ENCODE data around the gene XYLT1.

GRCh38 chr16:17340804-17341203 is 130.0 kb downstream of the XYLT1 start:
- TF ChIP-seq, protein P1, sequence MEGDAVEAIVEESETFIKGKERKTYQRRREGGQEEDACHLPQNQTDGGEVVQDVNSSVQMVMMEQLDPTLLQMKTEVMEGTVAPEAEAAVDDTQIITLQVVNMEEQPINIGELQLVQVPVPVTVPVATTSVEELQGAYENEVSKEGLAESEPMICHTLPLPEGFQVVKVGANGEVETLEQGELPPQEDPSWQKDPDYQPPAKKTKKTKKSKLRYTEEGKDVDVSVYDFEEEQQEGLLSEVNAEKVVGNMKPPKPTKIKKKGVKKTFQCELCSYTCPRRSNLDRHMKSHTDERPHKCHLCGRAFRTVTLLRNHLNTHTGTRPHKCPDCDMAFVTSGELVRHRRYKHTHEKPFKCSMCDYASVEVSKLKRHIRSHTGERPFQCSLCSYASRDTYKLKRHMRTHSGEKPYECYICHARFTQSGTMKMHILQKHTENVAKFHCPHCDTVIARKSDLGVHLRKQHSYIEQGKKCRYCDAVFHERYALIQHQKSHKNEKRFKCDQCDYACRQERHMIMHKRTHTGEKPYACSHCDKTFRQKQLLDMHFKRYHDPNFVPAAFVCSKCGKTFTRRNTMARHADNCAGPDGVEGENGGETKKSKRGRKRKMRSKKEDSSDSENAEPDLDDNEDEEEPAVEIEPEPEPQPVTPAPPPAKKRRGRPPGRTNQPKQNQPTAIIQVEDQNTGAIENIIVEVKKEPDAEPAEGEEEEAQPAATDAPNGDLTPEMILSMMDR (IDR thresholded peaks at IDR 0.05 in 2 of 3, conservative IDR thresholded peaks at IDR 0.05 in 1 of 3; ENCODE audit: insufficient read depth in 2 of 3, low read depth in 1 of 3, low read length in 3 of 3) = no peak
- TF ChIP-seq ARID4B (CRISPR knock-in tag; IDR thresholded peaks at IDR 0.05) (no peak), KDM1A (IDR thresholded peaks at IDR 0.05) (no peak), ZNF274 (IDR thresholded peaks at IDR 0.05; ENCODE audit: borderline replicate concordance, low read depth, low read length) (no peak), HNRNPUL1 (IDR thresholded peaks at IDR 0.05; ENCODE audit: low read length) (no peak), RFX5 (IDR thresholded peaks at IDR 0.05; ENCODE audit: low read depth, low read length) (no peak), EP300 (IDR thresholded peaks at IDR 0.05; ENCODE audit: low read length) (no peak), MAX (CRISPR knock-in tag; IDR thresholded peaks at IDR 0.05) (no peak), POLR2AphosphoS5 (IDR thresholded peaks at IDR 0.05; ENCODE audit: control insufficient read depth, insufficient read depth, low read depth, low read length) (no peak), TCF3 (CRISPR knock-in tag; IDR thresholded peaks at IDR 0.05) (no peak), CHD4 (IDR thresholded peaks at IDR 0.05; ENCODE audit: insufficient read depth, insufficient replicate concordance, low read depth, low read length, poor library complexity, severe bottlenecking) (no peak), NRF1 (conservative IDR thresholded peaks at IDR 0.05 in 1 of 2, IDR thresholded peaks at IDR 0.05 in 1 of 2) (no peak), PRPF4 (IDR thresholded peaks at IDR 0.05; ENCODE audit: insufficient read depth, low read depth, low read length, poor library complexity, severe bottlenecking) (no peak)

Data from K562 (cell line).